Coronary artery (tissue), 2 donors: ENCODE data around the gene GPSM1.
A peak's percentile ranks its signal among the peaks of the same experiment; 100 is the strongest.

Source experiments
- DNase-seq: peaks from one replicate; pipeline ENCODE4 v3.0.0-alpha.2; 2017; ENCODE audit warnings: low spot score
- H3K27ac ChIP-seq, 2 donors: fragments of 200-600 bp; sonication (generic); one replicate each; pipeline ENCODE4 v1.5.1; 2016 to 2019
- H3K4me3 ChIP-seq: fragments of 200-600 bp; sonication (generic); 2 replicates; pipeline ENCODE4 v1.5.1; 2016; ENCODE audit warnings: mild to moderate bottlenecking, moderate library complexity
- CTCF ChIP-seq: fragments of 200-600 bp; sonication (generic); IDR thresholded peaks from one replicate; pipeline ENCODE4 v1.5.1; 2019; ENCODE audit warnings: antibody characterized with exemption

GPSM1 gene

GRCh38 chr9:136358016-136358415, 30.7 kb downstream of the GPSM1 start:
- Histone ChIP-seq H3K4me3 (no peak overlapping the region), H3K27ac (no peak overlapping the region)
- no peak for TF ChIP-seq CTCF
- DNase-seq: no peak

DNA sequence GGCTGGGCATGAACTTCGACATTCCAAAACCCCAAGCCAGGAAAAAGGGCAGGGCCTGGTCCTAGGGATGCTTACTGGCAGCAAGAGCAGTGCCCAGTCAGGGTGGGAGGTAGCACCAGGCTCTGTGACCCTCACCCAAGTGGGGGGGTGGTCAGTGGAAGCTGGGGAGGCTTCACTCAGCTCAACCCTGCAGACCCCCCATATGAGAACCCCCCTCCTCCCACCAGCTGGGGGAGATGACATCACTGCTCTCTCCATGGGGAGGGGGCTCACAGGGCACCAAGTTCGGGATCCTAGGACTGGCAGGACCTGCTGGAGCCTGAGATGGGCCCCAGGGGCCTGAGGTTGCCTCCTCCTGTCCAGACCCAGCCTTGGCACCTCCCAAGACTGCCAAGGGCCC, 31.5 kb downstream of the GPSM1 start:
- no peak for TF ChIP-seq CTCF
- H3K4me3 ChIP-seq: no peak overlapping the region
- H3K27ac ChIP-seq: no peak overlapping the region
- DNase-seq: no peak

DNA sequence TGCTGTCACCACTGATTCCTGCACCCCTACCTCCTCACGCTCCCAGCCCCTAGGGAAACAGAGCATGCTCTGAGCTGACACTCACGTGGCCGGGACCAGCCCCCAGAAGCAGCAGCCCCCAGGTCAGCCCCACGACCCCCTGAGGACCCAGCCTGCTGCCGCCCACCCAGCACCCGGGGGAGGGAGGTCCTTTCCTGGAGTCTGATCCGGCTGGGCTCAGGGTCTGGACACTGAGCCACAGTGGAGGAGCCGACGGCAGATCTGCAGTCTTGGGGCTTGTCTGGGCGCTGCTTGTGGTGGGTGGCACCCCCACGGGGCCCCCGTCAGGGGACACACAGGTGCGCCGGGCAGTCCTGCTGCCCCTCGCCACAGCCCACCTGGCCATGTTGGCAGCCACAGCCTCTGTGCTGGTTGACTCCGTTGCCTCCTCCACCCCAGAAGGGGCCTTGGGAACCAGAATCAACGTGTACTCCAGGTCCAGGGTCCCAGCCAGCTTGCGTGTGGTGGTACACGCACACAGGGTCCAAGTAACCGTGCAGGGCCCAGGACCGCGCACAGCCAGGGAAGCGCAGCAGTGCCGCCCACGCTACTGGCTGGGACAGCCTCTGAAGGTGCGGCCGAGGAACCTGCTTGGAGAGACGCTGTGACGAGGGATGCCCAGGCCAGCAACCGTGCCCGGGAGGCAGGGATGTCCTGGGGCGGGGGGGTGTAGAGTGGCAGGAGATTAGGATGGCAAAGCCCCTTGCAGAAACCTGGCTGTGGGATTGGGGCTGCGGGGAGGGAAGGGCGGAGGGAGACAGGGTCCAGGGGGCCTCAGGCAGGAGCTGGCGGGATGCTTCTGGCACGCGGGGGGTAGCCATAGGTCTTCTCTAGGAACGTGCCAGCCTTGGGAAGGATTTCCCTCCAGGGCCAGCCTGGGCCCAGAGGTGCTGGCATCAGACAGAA, 32.7 kb downstream of the GPSM1 start:
- DNase-seq: no peak
- TF ChIP-seq CTCF: no peak
- Histone ChIP-seq H3K4me3 (no peak overlapping the region), H3K27ac (peak overlapping the region in 1 of 2 donors; percentile 26)

DNA sequence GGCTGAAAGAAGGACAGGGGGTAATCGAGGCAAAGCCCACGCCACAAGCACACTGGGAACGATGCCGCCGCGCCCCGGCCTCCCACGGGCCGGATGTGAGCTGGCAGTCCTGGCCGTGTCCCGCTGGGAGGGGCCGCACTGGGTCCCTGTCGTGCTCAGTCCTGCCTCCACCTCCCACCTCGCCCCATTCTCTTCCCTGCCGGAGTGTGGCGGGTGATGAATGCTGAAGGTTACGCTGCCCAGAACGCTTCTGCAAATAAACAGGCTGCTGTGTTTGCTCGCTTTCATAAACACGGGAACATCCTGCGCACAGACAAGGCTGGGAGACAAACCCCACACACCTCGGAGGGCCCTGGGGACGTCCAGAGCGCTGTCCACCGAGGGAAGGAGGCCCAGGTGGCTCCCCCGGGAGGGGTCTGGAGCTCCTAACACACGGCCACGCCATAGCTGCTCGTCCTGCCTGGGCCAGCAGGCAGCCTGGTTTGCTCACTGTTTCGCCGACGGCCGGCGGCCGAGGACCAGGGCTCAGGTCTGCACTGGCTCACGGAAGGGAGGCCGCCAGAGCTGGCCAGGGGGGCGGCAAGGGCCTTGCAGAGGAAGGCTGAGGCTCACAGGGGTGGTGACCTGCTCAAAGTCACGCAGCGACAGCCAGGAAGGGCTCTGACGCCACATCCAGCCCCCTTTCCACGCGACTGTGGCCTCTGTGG, 33.9 kb downstream of the GPSM1 start:
- H3K27ac ChIP-seq: peak overlapping the region in 1 of 2 donors; percentile 26
- no peak for DNase-seq
- no peak overlapping the region for H3K4me3 ChIP-seq
- no peak for TF ChIP-seq CTCF

GRCh38 chr9:136361754-136362449, 34.6 kb downstream of the GPSM1 start:
- H3K4me3 ChIP-seq: no peak overlapping the region
- no peak for DNase-seq
- H3K27ac ChIP-seq: peak overlapping the region in 1 of 2 donors; percentile 26
- no peak for TF ChIP-seq CTCF

DNA sequence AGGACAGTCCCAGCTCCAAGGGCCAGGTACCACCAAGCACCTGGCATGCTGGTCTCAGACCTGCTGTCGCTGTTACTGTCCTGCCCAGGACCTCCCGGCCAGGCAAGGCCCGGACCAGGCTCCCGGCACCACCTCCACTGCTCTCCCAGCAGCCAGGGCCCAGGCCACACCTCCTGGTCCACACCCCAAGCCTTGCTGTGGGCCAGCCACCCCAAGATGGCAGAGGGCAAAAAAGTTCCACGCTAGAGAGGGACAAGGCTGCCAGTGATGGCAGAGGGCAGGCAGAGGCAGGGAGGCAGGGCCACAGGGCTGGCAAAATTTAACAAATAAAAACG, 35.1 kb downstream of the GPSM1 start:
- Histone ChIP-seq H3K4me3 (no peak overlapping the region), H3K27ac (peak overlapping the region in 1 of 2 donors; percentile 99)

More for the DNA sequence above, 35.1 kb downstream of the GPSM1 start:
- no peak for TF ChIP-seq CTCF
- no peak for DNase-seq
